Panc1 (cell line): ENCODE measurements around the gene GMPR. TPM values are rescaled to one million over a fixed set of nuclear protein-coding genes. Genes with fewer than 3 reads are reported as not detected.

Experiments used
- ATAC-seq: fragments of 200-7000 bp; cut with Tn5 transposase; 2 replicates; pipeline ENCODE4 v1.9.1; 2020; ENCODE audit warnings: mild to moderate bottlenecking, moderate library complexity
- BruUV-seq: library from RNA; stranded (reverse); fragments of 400-500 nt; replicated peaks from 2 replicates; lab custom pipeline; 2021; lab: Mats Ljungman, UMichigan
- CTCF ChIA-PET: fragments of 300-600 bp; sonication (Branson Sonifier 250); formaldehyde crosslinking; loops from one replicate; lab custom pipeline; 2022; ENCODE audit warnings: antibody characterized with exemption; lab: Charles Lee
- POLR2A ChIA-PET: fragments of 300-600 bp; sonication (Branson Sonifier 250); formaldehyde crosslinking; loops from one replicate; lab custom pipeline; 2022; ENCODE audit warnings: antibody characterized with exemption; lab: Charles Lee
- DNase-seq: peaks from one replicate; pipeline ENCODE4 v3.0.0-alpha.2; 2010; ENCODE audit warnings: low read depth, low spot score
- H3K27ac ChIP-seq: 2 replicates; pipeline ENCODE4 v1.5.1; 2011; ENCODE audit warnings: mild to moderate bottlenecking, low read length, inconsistent platforms
- H3K27me3 ChIP-seq: fragments of 200-500 bp; sonication (Bioruptor generic); 2 replicates; pipeline ENCODE4 v1.6.0; 2014; ENCODE audit warnings: low read length, inconsistent platforms; ENCODE audit not compliant: control insufficient read depth, insufficient read depth
- H3K36me3 ChIP-seq: fragments of 200-500 bp; sonication (Bioruptor generic); 2 replicates; pipeline ENCODE4 v1.5.1; 2014; ENCODE audit warnings: inconsistent platforms, mild to moderate bottlenecking, low read length, moderate library complexity; ENCODE audit not compliant: control insufficient read depth, insufficient read depth
- H3K4me1 ChIP-seq: 2 replicates; pipeline ENCODE4 v1.5.1; 2011; ENCODE audit warnings: inconsistent platforms, mild to moderate bottlenecking, low read length, moderate library complexity; ENCODE audit not compliant: control insufficient read depth, insufficient read depth
- H3K4me3 ChIP-seq, 2 experiments: 2 replicates each; pipeline ENCODE4 v1.5.1; 2011 to 2012; ENCODE audit warnings: low read depth in 2 of 2, low read length in 2 of 2, mild to moderate bottlenecking in 2 of 2, inconsistent platforms in 1 of 2, moderate library complexity in 1 of 2
- H3K9me3 ChIP-seq: fragments of 200-500 bp; sonication (Bioruptor generic); 2 replicates; pipeline ENCODE4 v1.5.1; 2014; ENCODE audit warnings: low read depth, mild to moderate bottlenecking, inconsistent platforms, low read length, moderate library complexity; ENCODE audit not compliant: control insufficient read depth, insufficient read depth
- POLR2AphosphoS5 ChIP-seq: IDR thresholded peaks from 2 replicates; pipeline ENCODE4 v1.6.1; 2012; ENCODE audit warnings: mild to moderate bottlenecking, low read depth, low read length, moderate library complexity
- SIN3A ChIP-seq: IDR thresholded peaks from 2 replicates; pipeline ENCODE4 v1.6.1; 2012; ENCODE audit warnings: low read depth, mild to moderate bottlenecking, low read length, moderate library complexity, borderline replicate concordance; ENCODE audit not compliant: insufficient read depth
- TCF7L2 ChIP-seq: IDR thresholded peaks from 2 replicates; pipeline ENCODE4 v1.6.1; 2011; ENCODE audit warnings: mild to moderate bottlenecking, low read depth, low read length, inconsistent platforms
- in situ Hi-C: cut with HindIII; loops from 2 replicates; pipeline ENCODE4 v1.10.0; 2016; ENCODE audit warnings: low sequenced_read_pairs, low pct_unique_long_range_greater_than_20kb
- intact Hi-C: fragments of 100-400 bp; cut with micrococcal nuclease; formaldehyde crosslinking; loops from one replicate; pipeline ENCODE4 v1.10.0; 2022; ENCODE audit not compliant: unreplicated experiment
- total RNA-seq: library from RNA; stranded (reverse); gene quantifications from one replicate; pipeline ENCODE4 v1.2.1, GENCODE V29; 2021; ENCODE audit not compliant: unreplicated experiment
- TF ChIP-seq, protein P1 (sequence below): fragments of 450-650 bp; IDR thresholded peaks from 2 replicates; pipeline ENCODE4 v1.5.1; 2017; ENCODE audit warnings: mild to moderate bottlenecking
- TF ChIP-seq, protein P2 (sequence below), 2 experiments: IDR thresholded peaks; 2 replicates each; pipeline ENCODE4 v1.6.1; 2011 to 2012; ENCODE audit warnings: low read depth in 2 of 2, control low read depth in 1 of 2, low read length in 1 of 2, mild to moderate bottlenecking in 1 of 2, moderate library complexity in 1 of 2; ENCODE audit not compliant: insufficient read depth in 1 of 2

The GMPR gene
- total RNA-seq, 1 experiment from 2014 or later = 3.5 TPM

DNA sequence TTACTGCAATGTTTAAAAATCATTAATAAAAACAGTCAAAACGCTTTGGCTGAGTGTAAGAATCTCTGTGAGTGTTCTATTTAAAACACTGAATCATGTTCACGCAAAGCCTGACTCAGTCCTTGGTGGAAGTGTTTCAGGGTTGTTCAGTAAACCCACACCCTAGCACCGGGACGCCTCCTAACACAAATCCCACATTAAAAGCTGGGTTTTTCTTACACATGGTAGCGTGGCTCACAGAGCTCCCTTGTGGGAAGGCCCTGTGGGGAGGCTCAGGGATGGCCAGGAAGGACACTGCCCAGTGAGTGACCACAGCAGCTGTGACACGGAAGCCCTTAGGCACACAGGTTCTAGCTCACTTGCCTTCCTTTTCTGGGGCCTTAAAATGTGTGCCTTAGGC lies 80.2 kb downstream of the GMPR start:
- ChIA-PET POLR2A (no interaction called here), CTCF (interaction anchor here (0.7 kb wide), 1 partner anchor 683 kb away, joined by 5 read pairs; no protein-coding TSS in a partner anchor)
- intact Hi-C loops (no loop called here), in situ Hi-C loops (no loop called here)
- no peak overlapping the region for H3K27ac ChIP-seq
- BruUV-seq = no TSS peak
- peaks cover 4% of the 10 kb centered on the region for H3K4me1 ChIP-seq
- ATAC-seq = no peak
- no peaks in the 10 kb centered on the region for H3K9me3 ChIP-seq
- TF ChIP-seq, protein P1, sequence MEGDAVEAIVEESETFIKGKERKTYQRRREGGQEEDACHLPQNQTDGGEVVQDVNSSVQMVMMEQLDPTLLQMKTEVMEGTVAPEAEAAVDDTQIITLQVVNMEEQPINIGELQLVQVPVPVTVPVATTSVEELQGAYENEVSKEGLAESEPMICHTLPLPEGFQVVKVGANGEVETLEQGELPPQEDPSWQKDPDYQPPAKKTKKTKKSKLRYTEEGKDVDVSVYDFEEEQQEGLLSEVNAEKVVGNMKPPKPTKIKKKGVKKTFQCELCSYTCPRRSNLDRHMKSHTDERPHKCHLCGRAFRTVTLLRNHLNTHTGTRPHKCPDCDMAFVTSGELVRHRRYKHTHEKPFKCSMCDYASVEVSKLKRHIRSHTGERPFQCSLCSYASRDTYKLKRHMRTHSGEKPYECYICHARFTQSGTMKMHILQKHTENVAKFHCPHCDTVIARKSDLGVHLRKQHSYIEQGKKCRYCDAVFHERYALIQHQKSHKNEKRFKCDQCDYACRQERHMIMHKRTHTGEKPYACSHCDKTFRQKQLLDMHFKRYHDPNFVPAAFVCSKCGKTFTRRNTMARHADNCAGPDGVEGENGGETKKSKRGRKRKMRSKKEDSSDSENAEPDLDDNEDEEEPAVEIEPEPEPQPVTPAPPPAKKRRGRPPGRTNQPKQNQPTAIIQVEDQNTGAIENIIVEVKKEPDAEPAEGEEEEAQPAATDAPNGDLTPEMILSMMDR = no peak
- TF ChIP-seq, protein P2, sequence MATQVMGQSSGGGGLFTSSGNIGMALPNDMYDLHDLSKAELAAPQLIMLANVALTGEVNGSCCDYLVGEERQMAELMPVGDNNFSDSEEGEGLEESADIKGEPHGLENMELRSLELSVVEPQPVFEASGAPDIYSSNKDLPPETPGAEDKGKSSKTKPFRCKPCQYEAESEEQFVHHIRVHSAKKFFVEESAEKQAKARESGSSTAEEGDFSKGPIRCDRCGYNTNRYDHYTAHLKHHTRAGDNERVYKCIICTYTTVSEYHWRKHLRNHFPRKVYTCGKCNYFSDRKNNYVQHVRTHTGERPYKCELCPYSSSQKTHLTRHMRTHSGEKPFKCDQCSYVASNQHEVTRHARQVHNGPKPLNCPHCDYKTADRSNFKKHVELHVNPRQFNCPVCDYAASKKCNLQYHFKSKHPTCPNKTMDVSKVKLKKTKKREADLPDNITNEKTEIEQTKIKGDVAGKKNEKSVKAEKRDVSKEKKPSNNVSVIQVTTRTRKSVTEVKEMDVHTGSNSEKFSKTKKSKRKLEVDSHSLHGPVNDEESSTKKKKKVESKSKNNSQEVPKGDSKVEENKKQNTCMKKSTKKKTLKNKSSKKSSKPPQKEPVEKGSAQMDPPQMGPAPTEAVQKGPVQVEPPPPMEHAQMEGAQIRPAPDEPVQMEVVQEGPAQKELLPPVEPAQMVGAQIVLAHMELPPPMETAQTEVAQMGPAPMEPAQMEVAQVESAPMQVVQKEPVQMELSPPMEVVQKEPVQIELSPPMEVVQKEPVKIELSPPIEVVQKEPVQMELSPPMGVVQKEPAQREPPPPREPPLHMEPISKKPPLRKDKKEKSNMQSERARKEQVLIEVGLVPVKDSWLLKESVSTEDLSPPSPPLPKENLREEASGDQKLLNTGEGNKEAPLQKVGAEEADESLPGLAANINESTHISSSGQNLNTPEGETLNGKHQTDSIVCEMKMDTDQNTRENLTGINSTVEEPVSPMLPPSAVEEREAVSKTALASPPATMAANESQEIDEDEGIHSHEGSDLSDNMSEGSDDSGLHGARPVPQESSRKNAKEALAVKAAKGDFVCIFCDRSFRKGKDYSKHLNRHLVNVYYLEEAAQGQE (IDR thresholded peaks at IDR 0.05; ENCODE audit: insufficient read depth in 1 of 2, low read depth in 2 of 2, low read length in 1 of 2) = no peak
- TF ChIP-seq TCF7L2 (no peak), POLR2AphosphoS5 (no peak), SIN3A (no peak)
- no peak overlapping the region for H3K4me3 ChIP-seq
- no peaks in the 10 kb centered on the region for H3K36me3 ChIP-seq
- no peaks in the 10 kb centered on the region for H3K27me3 ChIP-seq
- DNase-seq = no peak

DNA sequence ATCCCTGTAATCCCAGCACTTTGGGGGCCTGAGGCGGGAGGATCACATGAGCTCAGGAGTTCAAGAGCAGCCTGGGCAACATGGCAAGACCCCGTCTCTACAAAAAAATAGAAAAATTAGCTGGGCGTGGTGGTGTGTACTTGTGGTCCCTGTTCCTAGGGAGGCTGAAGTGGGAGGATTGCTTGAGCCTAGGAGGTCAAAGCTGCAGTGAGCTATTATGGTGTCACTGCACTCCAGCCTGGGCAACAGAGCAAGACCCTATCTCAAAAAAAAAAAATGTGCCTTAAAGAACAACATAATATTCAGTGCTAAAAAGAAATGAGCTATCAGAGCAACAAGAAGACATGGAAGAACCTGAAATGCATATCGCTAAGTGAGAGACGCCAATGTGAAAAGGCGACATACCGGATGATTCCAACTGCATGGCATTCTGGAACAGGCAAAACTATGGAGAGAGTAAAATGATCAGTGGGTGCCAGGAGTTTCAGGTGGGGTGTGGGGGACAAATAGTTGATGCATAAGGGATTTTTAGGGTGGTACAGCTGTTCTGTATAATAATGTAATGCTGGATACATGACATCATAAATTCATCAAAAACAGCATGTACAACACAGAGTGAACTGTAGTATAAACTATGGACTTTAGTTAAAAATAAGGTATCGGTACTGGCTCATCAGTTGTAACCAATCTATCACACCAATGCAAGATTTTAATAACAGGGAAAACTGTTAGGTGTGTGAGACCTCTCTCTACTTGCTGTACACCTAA lies 80.8 kb downstream of the GMPR start:
- no peak for DNase-seq
- peaks cover 4% of the 10 kb centered on the region for H3K4me1 ChIP-seq
- intact Hi-C loops = no loop called here
- H3K9me3 ChIP-seq = no peaks in the 10 kb centered on the region
- no peak for TF ChIP-seq TCF7L2
- TF ChIP-seq, protein P1 = no peak
- CTCF ChIA-PET = interaction anchor here (0.7 kb wide), 1 partner anchor 682 kb away, joined by 5 read pairs; no protein-coding TSS in a partner anchor
- H3K36me3 ChIP-seq = no peaks in the 10 kb centered on the region
- H3K4me3 ChIP-seq = no peak overlapping the region
- POLR2A ChIA-PET = no interaction called here
- H3K27me3 ChIP-seq = no peaks in the 10 kb centered on the region
- no peak overlapping the region for H3K27ac ChIP-seq
- ATAC-seq = no peak
- no TSS peak for BruUV-seq
- in situ Hi-C loops = no loop called here
